Cerebellar cortex (tissue), 1 donor: ENCODE measurements around the gene MCM3AP.
"Not testable (repeated sequence)": the region's sequence is repeated elsewhere in the genome, so short reads cannot be mapped to it uniquely, and the experiment has no call there.

Experiments
- DNase-seq: peaks from one replicate; pipeline ENCODE4 v3.0.0-alpha.2; 2015; ENCODE audit warnings: low spot score

The MCM3AP gene

GRCh38 chr21:46241577-46241976, 43.8 kb downstream of the MCM3AP start:
- not testable (repeated sequence) for DNase-seq

- no peak for DNase-seq
Observed at GRCh38 chr21:46239817-46240325, 45.5 kb downstream of the MCM3AP start.

DNA sequence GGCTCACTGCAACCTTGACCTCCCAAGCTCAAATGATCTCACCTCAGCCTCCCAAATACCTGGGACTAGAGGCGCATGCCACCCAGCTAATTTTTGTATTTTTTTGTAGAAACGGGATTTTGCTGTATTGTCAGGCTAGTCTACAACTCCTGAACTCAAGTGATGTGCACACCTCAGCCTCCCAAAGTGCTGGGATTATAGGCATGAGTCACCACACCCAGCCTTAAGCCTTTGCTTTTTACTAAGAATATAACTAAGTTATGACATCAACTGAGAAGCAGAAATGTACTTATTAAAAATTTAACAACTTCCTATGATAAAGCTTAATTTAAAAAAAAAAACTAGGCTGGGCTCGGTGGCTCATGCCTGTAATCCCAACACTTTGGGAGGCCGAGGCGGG, 47.9 kb downstream of the MCM3AP start:
- no peak for DNase-seq

- no peak for DNase-seq
Observed at GRCh38 chr21:46234436-46234950, 50.9 kb downstream of the MCM3AP start.

DNA sequence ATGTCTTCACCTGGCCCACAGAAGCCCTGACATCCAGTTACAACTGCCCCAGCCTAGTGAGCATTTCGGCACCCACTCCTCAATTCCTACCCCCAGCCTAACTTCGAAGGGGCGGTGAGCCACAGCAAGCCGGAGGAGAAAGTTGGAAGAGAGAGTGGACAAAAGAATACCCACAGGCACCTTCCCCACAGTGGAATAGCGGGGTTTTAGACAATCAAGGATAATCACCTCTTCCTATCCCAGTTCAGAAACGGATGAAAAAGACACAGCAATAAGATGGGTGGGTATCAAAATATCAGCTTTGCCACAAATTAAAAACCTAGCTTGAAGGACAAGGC, 55.5 kb downstream of the MCM3AP start:
- DNase-seq: no peak

DNA sequence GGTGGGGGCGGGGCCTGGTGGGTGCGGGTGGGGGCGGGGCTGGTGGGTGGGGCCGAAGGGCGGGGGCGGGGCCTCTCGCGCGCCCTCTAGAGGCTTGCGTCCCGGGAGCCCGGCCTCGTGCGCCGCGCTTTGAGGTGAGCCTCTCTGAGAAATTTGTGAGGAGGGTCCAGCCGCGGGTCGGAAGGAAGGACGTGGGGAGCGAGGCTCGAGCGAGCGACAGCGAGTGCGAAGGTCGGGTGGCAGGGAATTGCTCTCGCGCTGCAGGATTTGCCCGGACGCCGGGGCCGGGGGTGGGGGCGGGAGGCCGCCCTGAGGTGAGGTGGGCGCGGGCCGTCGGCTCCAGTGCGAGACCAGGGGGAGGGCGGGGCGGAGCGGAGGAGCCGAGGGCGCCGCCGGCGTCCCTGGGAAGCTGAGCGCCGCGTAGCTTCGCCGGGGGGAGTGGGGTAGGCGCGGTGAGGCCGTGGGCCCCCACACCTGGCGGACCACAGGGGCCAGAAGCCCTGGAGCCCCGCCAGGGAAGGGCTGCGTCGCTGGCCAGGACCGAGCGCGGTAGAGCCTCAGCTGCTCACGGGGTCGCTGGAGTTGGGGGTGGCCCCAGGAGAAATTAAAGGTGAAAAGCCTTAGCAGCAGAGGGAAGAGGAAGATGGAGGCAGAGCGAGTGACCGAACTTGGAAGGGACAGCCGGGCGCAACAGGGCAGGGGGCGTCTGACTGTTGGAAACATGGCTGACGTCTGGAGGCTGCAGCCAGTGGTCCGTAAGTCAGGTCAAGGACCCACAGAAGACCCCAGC, 56.1 kb downstream of the MCM3AP start:
- no peak for DNase-seq

DNA sequence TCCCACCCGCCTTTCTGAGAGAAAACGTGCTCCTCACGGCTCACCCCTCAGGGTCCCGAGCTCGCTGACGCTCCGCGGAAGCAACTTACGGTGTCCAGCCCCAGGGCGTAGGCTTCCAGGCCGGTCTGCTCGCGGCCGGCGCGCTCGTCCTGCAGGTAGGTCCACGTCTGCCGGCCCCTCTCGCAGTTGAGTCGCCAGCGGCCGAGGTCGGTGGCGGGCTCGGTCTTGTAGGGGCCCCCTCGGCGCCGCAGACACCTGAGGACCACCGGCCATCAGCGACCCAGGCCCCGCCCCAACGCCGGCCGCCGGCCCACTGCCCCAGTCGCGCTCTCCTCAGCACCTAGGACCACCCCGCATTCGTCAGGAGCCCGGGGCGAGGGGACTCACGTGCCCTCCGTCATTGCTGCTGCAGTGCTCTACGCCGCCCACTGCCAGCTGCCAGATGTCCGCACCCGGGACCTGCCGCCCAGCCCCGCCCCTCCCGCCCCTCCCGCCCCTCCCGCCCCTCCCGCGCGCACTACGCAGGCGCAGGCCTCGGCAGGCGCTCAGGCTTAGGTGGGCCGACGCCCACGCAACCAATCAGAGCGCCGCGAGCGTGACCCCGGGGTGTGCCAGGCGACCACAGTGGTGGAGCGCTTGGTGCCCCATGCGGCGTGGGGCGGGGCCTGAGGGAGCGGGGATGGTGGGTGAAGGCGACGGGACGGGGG, 56.9 kb downstream of the MCM3AP start, which contains the start of gene LSS:
TSS of gene LSS (minus strand) at position 430 of the 707 bp plus-strand sequence. CDS start at position 401, 29 bp downstream.
- peak; percentile 96 for DNase-seq

- no peak for DNase-seq
Observed at GRCh38 chr21:46227811-46228344, 57.5 kb downstream of the MCM3AP start.

- peak; percentile 36 for DNase-seq
Observed at GRCh38 chr21:46226920-46227599, 58.4 kb downstream of the MCM3AP start.

DNA sequence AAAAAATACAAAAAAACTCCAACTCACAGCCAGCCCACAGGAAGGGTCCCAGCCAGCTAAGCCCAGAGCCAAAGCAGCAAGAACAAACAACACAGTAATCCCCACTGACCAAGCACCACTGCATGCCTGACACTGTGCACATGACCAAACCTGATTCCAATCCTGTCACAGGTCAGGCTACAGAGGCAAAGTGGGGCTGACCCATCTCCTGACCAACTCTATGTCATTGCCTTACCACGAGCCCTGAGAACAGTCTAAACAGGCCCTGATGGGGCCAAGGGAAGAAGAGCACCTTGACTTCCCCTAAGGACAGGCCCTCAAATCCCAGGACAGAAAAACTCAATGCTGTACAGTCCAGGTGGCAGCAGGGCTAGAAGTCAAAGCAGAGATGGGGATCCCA, 59.3 kb downstream of the MCM3AP start:
- DNase-seq: peak; percentile 10

DNA sequence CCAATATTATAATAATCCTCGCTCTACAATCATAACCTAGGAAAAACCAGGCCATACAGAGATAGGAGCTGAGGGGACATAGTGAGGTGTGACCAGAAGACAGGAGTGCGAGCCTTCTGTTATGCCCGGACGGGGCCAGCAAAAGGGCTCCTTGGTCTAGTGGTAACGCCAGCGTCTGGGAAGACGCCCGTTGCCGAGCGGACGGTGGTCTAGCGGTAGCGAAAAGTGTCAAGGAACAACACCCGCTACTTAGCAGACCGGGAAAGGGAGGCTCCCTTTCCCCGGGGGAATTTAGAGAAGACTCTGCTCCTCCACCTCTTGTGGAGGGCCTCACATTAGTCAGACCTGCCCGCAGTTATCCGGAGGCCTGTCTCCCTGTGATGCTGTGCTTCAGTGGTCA, 61.8 kb downstream of the MCM3AP start:
- not testable (repeated sequence) for DNase-seq

DNA sequence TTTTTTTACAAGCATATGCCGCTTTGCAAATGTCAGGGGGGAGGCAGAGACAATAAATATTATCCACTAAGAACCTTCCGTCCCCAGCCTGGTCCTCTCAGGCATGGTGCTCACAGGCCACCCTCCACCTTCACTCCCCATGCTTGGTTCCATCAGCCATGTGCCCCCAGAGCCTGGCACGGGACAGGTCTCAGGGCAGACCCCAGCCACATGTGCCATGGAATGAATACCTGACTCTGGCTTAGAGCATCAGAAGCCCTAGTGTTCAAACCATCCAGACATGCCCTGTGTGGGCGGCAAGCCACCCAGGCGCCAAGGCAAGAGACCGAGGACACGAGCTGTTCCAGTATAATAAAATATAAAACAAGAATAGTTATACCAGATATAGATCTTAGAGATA, 62.2 kb downstream of the MCM3AP start:
- DNase-seq: no peak

- DNase-seq: peak; percentile 19
Observed at GRCh38 chr21:46222436-46223116, 62.8 kb downstream of the MCM3AP start.

DNA sequence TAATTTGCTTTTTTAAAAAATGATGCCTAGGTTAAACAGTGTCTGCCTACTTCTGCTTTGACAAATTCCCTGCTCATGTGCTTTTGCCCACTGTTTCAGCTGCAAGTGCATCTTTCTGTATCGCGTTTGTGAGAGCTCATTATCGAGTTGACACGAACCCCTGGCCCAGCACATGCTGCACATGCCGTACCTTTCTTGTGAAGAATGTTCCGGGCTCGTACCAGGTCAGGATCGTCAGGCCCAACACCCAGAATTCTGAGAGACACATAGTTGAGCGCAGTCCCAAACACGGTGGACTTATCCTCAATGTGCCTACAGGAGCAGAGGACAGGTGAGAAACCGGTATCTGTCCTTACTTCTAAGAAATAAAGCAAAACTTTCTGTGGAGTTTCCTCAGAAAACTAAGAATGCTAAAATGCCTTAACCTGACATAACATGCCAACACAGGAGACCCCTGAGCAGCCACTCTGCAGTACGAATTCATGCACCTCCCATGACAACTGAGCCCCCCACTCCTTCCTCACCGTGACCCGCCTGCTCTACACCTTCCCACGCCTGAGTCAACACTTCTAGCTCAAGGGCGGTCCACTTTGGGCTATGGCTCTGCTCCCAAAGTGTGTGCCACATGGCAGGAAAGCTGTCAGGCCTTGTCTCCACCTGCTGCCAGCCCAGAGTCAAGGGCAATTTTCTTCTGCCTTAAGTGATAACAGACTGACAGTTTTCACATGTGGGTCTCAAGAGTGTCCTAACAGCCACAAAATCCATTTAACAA, 63.6 kb downstream of the MCM3AP start:
- DNase-seq: peak; percentile 20

GRCh38 chr21:46220847-46221246, 64.6 kb downstream of the MCM3AP start:
- DNase-seq: no peak

GRCh38 chr21:46220275-46220810, 65.1 kb downstream of the MCM3AP start:
- no peak for DNase-seq

- DNase-seq: no peak
Observed at GRCh38 chr21:46219591-46220239, 65.7 kb downstream of the MCM3AP start.

- DNase-seq: no peak
Observed at GRCh38 chr21:46218906-46219590, 66.4 kb downstream of the MCM3AP start.

DNA sequence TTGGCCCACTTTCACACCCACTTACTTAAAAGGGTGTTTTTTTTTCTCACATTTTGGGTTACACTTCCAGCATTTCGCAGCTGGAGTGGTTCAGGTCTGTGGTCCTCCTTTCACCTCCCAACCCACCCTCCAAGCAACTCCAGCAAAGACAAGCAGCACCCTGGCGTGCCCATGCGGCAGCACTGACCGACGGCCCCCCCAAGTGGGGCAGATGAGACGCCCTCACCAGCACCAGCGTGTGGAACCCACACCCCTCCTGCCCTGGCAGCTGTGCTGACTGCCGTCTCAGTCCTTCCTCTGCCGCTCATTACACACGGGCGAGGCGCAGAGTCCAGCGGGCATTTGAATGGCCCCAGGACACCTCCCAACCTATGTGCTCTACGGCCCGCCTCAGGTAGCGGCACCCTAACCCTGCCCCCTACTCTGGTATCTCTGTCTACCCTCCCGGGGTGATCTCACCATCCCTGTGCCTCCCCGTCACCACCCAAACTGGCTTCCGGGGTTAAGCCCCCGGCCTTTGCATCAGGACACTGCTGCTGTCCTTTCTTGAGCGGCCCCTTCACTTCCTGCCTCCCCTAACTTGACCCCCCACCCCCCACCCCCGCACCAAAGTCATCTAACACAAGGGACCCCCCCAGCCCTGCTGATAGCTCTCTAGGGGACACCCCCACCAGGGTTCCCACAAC, 67.8 kb downstream of the MCM3AP start:
- DNase-seq: no peak
